Endodermal cell (in vitro differentiated cells): Measurements from ENCODE around the gene TRIM38. TPM values are rescaled to one million over a fixed set of nuclear protein-coding genes. Genes with fewer than 3 reads are reported as not detected.

Source experiments
- DNase-seq: peaks from one replicate; pipeline ENCODE4 v3.0.0-alpha.2; 2017
- H3K27ac ChIP-seq: 2 replicates; pipeline ENCODE4 v1.5.1; 2013; ENCODE audit warnings: mild to moderate bottlenecking, low read depth, low read length, moderate library complexity
- H3K27me3 ChIP-seq: 2 replicates; pipeline ENCODE4 v1.6.1; 2013; ENCODE audit warnings: mild to moderate bottlenecking, low read length, moderate library complexity; ENCODE audit not compliant: insufficient read depth, control insufficient read depth, poor library complexity, severe bottlenecking
- H3K36me3 ChIP-seq: 2 replicates; pipeline ENCODE4 v1.7.0; 2013; ENCODE audit warnings: mild to moderate bottlenecking, low read length, moderate library complexity; ENCODE audit not compliant: control insufficient read depth, insufficient read depth
- H3K4me1 ChIP-seq: one replicate; pipeline ENCODE4 v1.7.0; 2013; ENCODE audit warnings: low read length; ENCODE audit not compliant: control insufficient read depth, insufficient read depth
- H3K4me3 ChIP-seq: 2 replicates; pipeline ENCODE4 v1.5.1; 2013; ENCODE audit warnings: mild to moderate bottlenecking, low read length, moderate library complexity
- H3K9ac ChIP-seq: 2 replicates; pipeline ENCODE4 v1.6.1; 2013; ENCODE audit warnings: mild to moderate bottlenecking, low read length, moderate library complexity; ENCODE audit not compliant: poor library complexity, severe bottlenecking; ENCODE audit errors: extremely low read depth
- H3K9me3 ChIP-seq: 2 replicates; pipeline ENCODE4 v1.6.1; 2013; ENCODE audit warnings: mild to moderate bottlenecking, low read length, moderate library complexity; ENCODE audit not compliant: control insufficient read depth
- H3K27ac Mint-ChIP-seq: 2 replicates; pipeline ENCODE4 v1.8.0; 2020; ENCODE audit warnings: mixed read lengths
- H3K27me3 Mint-ChIP-seq: 2 replicates; pipeline ENCODE4 v1.8.0; 2021; ENCODE audit warnings: mild to moderate bottlenecking, mixed read lengths; ENCODE audit not compliant: insufficient read depth
- H3K36me3 Mint-ChIP-seq: 2 replicates; pipeline ENCODE4 v1.8.0; 2020; ENCODE audit warnings: low read depth, mixed read lengths
- H3K4me1 Mint-ChIP-seq: 2 replicates; pipeline ENCODE4 v1.8.0; 2020; ENCODE audit warnings: mixed read lengths
- H3K4me3 Mint-ChIP-seq: 2 replicates; pipeline ENCODE4 v1.8.0; 2020; ENCODE audit warnings: mild to moderate bottlenecking, moderate library complexity, mixed read lengths
- H3K9me3 Mint-ChIP-seq: 2 replicates; pipeline ENCODE4 v1.8.0; 2020; ENCODE audit warnings: mild to moderate bottlenecking, mixed read lengths
- WGBS, 2 experiments: methylation state at CpG; one replicate each; pipeline versions ENCODE4 v1.1.5 to v1.1.7; 2013; ENCODE audit warnings: missing lambda C conversion rate in 2 of 2, mixed read lengths in 1 of 2; ENCODE audit not compliant: insufficient coverage in 1 of 2, insufficient read length in 1 of 2; 5-methylcytosine and 5-hydroxymethylcytosine counted together
- total RNA-seq, 2 donors: library from RNA; stranded (reverse); fragmentation: NEBNext Ultra II Directional in 1 of 2; extraction: Animal tissue kit (Norgen Biotek cat#: 25700) in 1 of 2; gene quantifications; 2 replicates in 1 of 2; 3 replicates in 1 of 2; pipeline ENCODE4 v1.2.1, GENCODE V29; 2021
- TF ChIP-seq, protein P1 (sequence below): fragments of 200-600 bp; sonication (generic); conservative IDR thresholded peaks from 2 replicates; pipeline ENCODE4 v1.5.0; 2021; ENCODE audit warnings: antibody characterized with exemption, mild to moderate bottlenecking

TRIM38 gene
- total RNA-seq, 2 donors from 2014 or later, result 4.2 to 4.4 TPM

DNA sequence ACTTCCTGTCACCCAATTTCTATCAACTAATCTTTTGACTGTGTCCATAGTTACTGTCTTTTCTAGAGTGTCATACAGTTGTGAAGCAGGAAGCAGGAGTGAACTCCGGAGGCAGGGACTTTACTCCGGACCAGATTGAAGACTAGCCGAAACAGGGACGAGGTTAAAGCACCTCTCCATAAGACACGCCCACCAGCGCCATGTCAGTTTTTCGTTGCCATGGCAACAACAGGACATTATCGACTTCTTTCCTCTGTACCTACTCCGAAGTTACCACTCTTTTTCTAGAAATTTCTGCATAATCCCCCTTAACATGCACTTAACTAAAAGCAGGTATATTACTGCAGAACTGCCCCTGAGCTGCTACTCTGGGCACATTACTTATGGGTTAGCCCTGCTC is 25.2 kb downstream of the TRIM38 start:
- no peak overlapping the region for H3K4me3 Mint-ChIP-seq
- Histone ChIP-seq H3K36me3 (no peaks in the 10 kb centered on the region), H3K4me1 (peaks cover 8% of the 10 kb centered on the region), H3K27ac (no peak overlapping the region), H3K4me3 (no peak overlapping the region), H3K9me3 (no peaks in the 10 kb centered on the region), H3K27me3 (no peaks in the 10 kb centered on the region), H3K9ac (no peak overlapping the region)
- H3K27me3 Mint-ChIP-seq, result no peaks in the 10 kb centered on the region
- H3K9me3 Mint-ChIP-seq, result no peaks in the 10 kb centered on the region
- WGBS, 2 experiments, result 88 to 91% methylated on average over 7 to 9 of the region's 9 CpGs
- no peak overlapping the region for H3K27ac Mint-ChIP-seq
- peaks cover 15% of the 10 kb centered on the region for H3K36me3 Mint-ChIP-seq
- TF ChIP-seq, protein P1, sequence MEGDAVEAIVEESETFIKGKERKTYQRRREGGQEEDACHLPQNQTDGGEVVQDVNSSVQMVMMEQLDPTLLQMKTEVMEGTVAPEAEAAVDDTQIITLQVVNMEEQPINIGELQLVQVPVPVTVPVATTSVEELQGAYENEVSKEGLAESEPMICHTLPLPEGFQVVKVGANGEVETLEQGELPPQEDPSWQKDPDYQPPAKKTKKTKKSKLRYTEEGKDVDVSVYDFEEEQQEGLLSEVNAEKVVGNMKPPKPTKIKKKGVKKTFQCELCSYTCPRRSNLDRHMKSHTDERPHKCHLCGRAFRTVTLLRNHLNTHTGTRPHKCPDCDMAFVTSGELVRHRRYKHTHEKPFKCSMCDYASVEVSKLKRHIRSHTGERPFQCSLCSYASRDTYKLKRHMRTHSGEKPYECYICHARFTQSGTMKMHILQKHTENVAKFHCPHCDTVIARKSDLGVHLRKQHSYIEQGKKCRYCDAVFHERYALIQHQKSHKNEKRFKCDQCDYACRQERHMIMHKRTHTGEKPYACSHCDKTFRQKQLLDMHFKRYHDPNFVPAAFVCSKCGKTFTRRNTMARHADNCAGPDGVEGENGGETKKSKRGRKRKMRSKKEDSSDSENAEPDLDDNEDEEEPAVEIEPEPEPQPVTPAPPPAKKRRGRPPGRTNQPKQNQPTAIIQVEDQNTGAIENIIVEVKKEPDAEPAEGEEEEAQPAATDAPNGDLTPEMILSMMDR, result no peak
- peak; percentile 77 for DNase-seq
- H3K4me1 Mint-ChIP-seq, result peaks cover 20% of the 10 kb centered on the region

DNA sequence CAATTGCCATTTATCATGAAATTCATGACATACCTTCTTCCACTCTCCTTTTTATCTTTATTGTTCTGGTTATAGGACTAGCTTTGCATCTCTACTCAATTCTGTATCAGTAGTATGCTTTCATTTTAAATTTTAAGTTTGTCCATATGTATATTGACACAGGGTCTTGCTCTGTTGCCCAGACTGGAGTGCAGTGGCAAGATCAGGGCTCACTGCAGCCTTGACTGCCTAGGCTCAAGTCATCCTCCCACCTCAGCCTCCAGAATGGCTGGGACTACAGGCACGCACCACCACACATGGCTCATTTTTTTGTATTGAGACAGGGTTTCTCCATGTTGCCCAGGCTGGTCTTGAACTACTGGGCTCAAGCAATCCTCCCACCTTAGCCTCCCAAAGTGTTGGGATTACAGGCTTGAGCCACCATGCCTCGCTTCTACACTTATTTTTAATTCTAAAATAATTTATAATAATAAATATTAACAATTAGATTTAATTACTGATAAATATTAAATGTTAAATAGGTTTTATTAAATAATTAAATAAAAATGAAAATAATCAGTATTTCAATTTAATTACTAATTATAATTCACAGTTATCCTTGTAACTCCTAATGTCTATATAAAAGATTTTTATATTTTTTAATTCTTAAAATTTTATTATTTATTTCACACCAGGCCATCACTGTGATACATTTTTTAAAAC is 27.7 kb downstream of the TRIM38 start:
- Mint-ChIP-seq H3K9me3 (no peaks in the 10 kb centered on the region), H3K4me3 (no peak overlapping the region), H3K4me1 (peaks cover 20% of the 10 kb centered on the region), H3K27ac (no peak overlapping the region), H3K27me3 (no peaks in the 10 kb centered on the region), H3K36me3 (peaks cover 2% of the 10 kb centered on the region)
- DNase-seq, result no peak
- Histone ChIP-seq H3K36me3 (no peaks in the 10 kb centered on the region), H3K27ac (no peak overlapping the region), H3K4me3 (no peak overlapping the region), H3K27me3 (no peaks in the 10 kb centered on the region), H3K9me3 (no peaks in the 10 kb centered on the region), H3K9ac (no peak overlapping the region), H3K4me1 (peaks cover 8% of the 10 kb centered on the region)
- TF ChIP-seq, protein P1, result no peak
- WGBS, 2 experiments, result 96 to 100% methylated on average over 1 of the region's 2 CpGs

DNA sequence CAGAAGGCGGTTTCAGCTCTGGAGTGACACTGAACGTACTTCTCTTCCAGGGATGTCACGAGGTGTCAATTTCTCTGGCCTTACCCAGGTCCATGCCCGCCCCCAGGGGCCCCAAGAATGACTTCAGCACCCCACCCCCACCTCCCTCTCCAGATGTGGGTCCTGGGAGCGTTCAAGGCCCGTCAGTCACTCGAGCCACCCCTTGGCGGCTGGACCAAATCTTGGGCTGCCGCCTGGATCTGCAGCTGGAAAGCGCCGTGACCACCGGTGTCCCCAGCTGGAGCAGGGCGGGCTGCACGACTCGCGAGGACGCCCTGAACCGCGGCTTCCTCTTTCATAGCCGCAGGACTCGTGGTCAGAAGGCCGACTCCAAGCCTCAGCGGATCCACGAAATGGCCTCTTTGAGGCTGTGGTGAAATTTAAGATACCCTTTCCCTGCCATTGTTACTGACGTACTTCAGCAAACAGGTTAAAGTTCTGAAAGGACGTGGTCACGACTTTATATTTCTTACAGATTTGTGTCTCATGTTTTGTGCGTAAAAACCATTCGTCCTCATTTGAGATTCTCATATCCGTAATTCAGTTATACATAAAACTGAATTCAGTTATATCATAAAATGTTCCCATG is 29.3 kb downstream of the TRIM38 start:
- Histone ChIP-seq H3K9me3 (no peaks in the 10 kb centered on the region), H3K9ac (peak overlapping the region; percentile 12), H3K36me3 (no peaks in the 10 kb centered on the region), H3K27ac (no peak overlapping the region), H3K27me3 (no peaks in the 10 kb centered on the region), H3K4me1 (peaks cover 8% of the 10 kb centered on the region), H3K4me3 (peak overlapping the region; percentile 72)
- WGBS, 2 experiments, result 25 to 27% methylated on average over 23 to 30 of the region's 30 CpGs
- peak overlapping the region; percentile 86 for H3K27ac Mint-ChIP-seq
- peaks cover 13% of the 10 kb centered on the region for H3K4me1 Mint-ChIP-seq
- H3K27me3 Mint-ChIP-seq, result no peaks in the 10 kb centered on the region
- TF ChIP-seq, protein P1, result no peak
- peak; percentile 80 for DNase-seq
- no peaks in the 10 kb centered on the region for H3K9me3 Mint-ChIP-seq
- H3K4me3 Mint-ChIP-seq, result peak overlapping the region; percentile 76
- peaks cover 2% of the 10 kb centered on the region for H3K36me3 Mint-ChIP-seq
